NB4 (cell line): ENCODE measurements around the gene GULP1.

Source experiments
- CTCF ChIP-seq: IDR thresholded peaks from one replicate; pipeline ENCODE4 v1.5.1; 2012; ENCODE audit warnings: low read depth, low read length
- MAX ChIP-seq: IDR thresholded peaks from 2 replicates; pipeline ENCODE4 v1.6.1; 2011; ENCODE audit warnings: low read depth, low read length
- MYC ChIP-seq: IDR thresholded peaks from 2 replicates; pipeline ENCODE4 v1.6.1; 2011; ENCODE audit warnings: low read depth, low read length

- TF ChIP-seq CTCF (no peak), MYC (no peak), MAX (no peak)
These were observed 5.9 kb upstream of the GULP1 start for GRCh38 chr2:188285774-188286173.
